ENCODE results near the gene MKX.
"Not testable (repeated sequence)": the region's sequence is repeated elsewhere in the genome, so short reads cannot be mapped to it uniquely, and the experiment has no call there.

MKX gene

GRCh38 chr10:27685681-27686080 lies 59.9 kb downstream of the MKX start:
- ChIA-PET CTCF (no interaction called here), POLR2A (no interaction called here)
- Histone ChIP-seq H3K4me3 (ENCODE audit: control insufficient read depth in 1 of 7, extremely low read depth in 1 of 7, insufficient read depth in 4 of 7, low read depth in 2 of 7, low read length in 6 of 7) (no peak overlapping the region), H3K4me1 (ENCODE audit: control extremely low read depth in 1 of 4, control insufficient read depth in 4 of 4, insufficient read depth in 4 of 4, low read length in 3 of 4) (no peaks in the 10 kb centered on the region), H3K27ac (ENCODE audit: insufficient read depth in 1 of 2, low read depth in 1 of 2, low read length in 2 of 2, poor library complexity in 1 of 2, severe bottlenecking in 2 of 2) (no peak overlapping the region), H3K36me3 (ENCODE audit: control insufficient read depth in 4 of 4, insufficient read depth in 4 of 4, low read length in 3 of 4) (no peaks in the 10 kb centered on the region), H3K27me3 (replicated peaks in 2 of 5; ENCODE audit: control insufficient read depth in 4 of 5, insufficient read depth in 5 of 5, low read length in 4 of 5) (no peaks in the 10 kb centered on the region), H3K9me3 (ENCODE audit: control extremely low read depth in 1 of 5, control insufficient read depth in 4 of 5, insufficient read depth in 2 of 5, low read depth in 1 of 5, low read length in 4 of 5) (no peaks in the 10 kb centered on the region)
- DNase-seq = no peak
- 95% methylated on average over 7 of the region's 8 CpGs for WGBS (ENCODE audit: insufficient coverage)

DNA sequence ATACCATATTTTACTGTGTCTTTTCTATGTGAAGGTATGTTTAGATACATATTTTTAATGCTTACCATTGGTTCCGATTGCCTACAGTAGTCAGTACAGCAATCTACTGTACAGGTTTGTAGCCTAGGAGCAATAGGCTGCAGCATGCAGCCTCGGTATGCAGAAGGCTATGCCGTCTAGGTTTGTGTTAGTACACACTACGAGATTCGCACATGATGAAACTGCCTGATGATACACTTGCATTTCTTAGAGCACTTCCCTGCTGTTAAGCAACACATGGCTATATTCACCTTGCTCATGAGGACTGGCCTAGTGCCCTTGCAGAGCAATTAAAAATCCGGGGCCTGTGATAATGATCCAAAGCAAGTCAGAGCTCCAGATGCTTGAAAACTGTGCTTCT lies 62.4 kb downstream of the MKX start:
- H3K4me1 ChIP-seq (ENCODE audit: control extremely low read depth in 1 of 4, control insufficient read depth in 4 of 4, insufficient read depth in 4 of 4, low read length in 3 of 4) = no peaks in the 10 kb centered on the region
- 99% methylated on average over 6 of the region's 6 CpGs for WGBS (ENCODE audit: insufficient coverage)
- no peaks in the 10 kb centered on the region for H3K36me3 ChIP-seq (ENCODE audit: control insufficient read depth in 4 of 4, insufficient read depth in 4 of 4, low read length in 3 of 4)
- CTCF ChIA-PET = no interaction called here
- POLR2A ChIA-PET = no interaction called here
- H3K9me3 ChIP-seq (ENCODE audit: control extremely low read depth in 1 of 5, control insufficient read depth in 4 of 5, insufficient read depth in 2 of 5, low read depth in 1 of 5, low read length in 4 of 5) = no peaks in the 10 kb centered on the region
- H3K4me3 ChIP-seq (ENCODE audit: control insufficient read depth in 1 of 7, extremely low read depth in 1 of 7, insufficient read depth in 4 of 7, low read depth in 2 of 7, low read length in 6 of 7) = no peak overlapping the region
- no peak overlapping the region for H3K27ac ChIP-seq (ENCODE audit: insufficient read depth in 1 of 2, low read depth in 1 of 2, low read length in 2 of 2, poor library complexity in 1 of 2, severe bottlenecking in 2 of 2)
- DNase-seq = no peak
- no peaks in the 10 kb centered on the region for H3K27me3 ChIP-seq (replicated peaks in 2 of 5; ENCODE audit: control insufficient read depth in 4 of 5, insufficient read depth in 5 of 5, low read length in 4 of 5)

DNA sequence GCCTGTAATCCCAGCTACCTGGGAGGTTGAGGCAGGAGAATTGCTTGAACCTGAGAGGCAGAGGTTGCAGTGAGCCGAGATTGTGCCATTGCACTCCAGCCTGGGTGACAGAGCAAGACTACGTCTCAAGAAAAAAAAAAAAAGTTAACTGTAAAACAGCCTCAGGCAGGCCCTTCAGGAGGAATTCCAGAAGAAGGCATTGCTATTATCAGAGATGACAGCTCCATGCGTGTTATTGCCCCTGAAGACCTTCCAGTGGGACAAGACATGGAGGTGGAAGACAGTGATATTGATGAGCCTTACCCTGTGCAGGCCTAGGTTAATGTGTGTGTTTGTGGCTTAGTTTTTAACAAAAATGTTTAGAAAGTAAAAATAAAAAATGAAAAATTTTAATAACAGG lies 63.8 kb downstream of the MKX start:
- POLR2A ChIA-PET; H3K9me3 ChIP-seq (ENCODE audit: control extremely low read depth in 1 of 5, control insufficient read depth in 4 of 5, insufficient read depth in 2 of 5, low read depth in 1 of 5, low read length in 4 of 5); H3K36me3 ChIP-seq (ENCODE audit: control insufficient read depth in 4 of 4, insufficient read depth in 4 of 4, low read length in 3 of 4); H3K4me3 ChIP-seq (ENCODE audit: control insufficient read depth in 1 of 7, extremely low read depth in 1 of 7, insufficient read depth in 4 of 7, low read depth in 2 of 7, low read length in 6 of 7); H3K27me3 ChIP-seq (replicated peaks in 2 of 5; ENCODE audit: control insufficient read depth in 4 of 5, insufficient read depth in 5 of 5, low read length in 4 of 5); H3K4me1 ChIP-seq (ENCODE audit: control extremely low read depth in 1 of 4, control insufficient read depth in 4 of 4, insufficient read depth in 4 of 4, low read length in 3 of 4); DNase-seq; H3K27ac ChIP-seq (ENCODE audit: insufficient read depth in 1 of 2, low read depth in 1 of 2, low read length in 2 of 2, poor library complexity in 1 of 2, severe bottlenecking in 2 of 2): not testable (repeated sequence)
- CTCF ChIA-PET = interaction anchor here (1.1 to 1.4 kb wide), 3 partner anchors 10 to 46 kb away, joined by 3 to 7 read pairs (median 3); no protein-coding TSS in a partner anchor
- WGBS (ENCODE audit: insufficient coverage) = 100% methylated on average over 3 of the region's 3 CpGs

- 100% methylated on average over 3 of the region's 14 CpGs for WGBS (ENCODE audit: insufficient coverage)
- no peak overlapping the region for H3K4me3 ChIP-seq (ENCODE audit: control insufficient read depth in 1 of 7, extremely low read depth in 1 of 7, insufficient read depth in 4 of 7, low read depth in 2 of 7, low read length in 6 of 7)
- no peaks in the 10 kb centered on the region for H3K9me3 ChIP-seq (ENCODE audit: control extremely low read depth in 1 of 5, control insufficient read depth in 4 of 5, insufficient read depth in 2 of 5, low read depth in 1 of 5, low read length in 4 of 5)
- H3K4me1 ChIP-seq (ENCODE audit: control extremely low read depth in 1 of 4, control insufficient read depth in 4 of 4, insufficient read depth in 4 of 4, low read length in 3 of 4) = no peaks in the 10 kb centered on the region
- ChIA-PET CTCF (interaction anchor here (1.3 to 1.4 kb wide), 2 partner anchors 9 to 26 kb away, joined by 3 to 7 read pairs; no protein-coding TSS in a partner anchor), POLR2A (no interaction called here)
- no peak overlapping the region for H3K27ac ChIP-seq (ENCODE audit: insufficient read depth in 1 of 2, low read depth in 1 of 2, low read length in 2 of 2, poor library complexity in 1 of 2, severe bottlenecking in 2 of 2)
- H3K36me3 ChIP-seq (ENCODE audit: control insufficient read depth in 4 of 4, insufficient read depth in 4 of 4, low read length in 3 of 4) = no peaks in the 10 kb centered on the region
- DNase-seq = peak in 1 of 3 donors; percentile 10
- H3K27me3 ChIP-seq (replicated peaks in 2 of 5; ENCODE audit: control insufficient read depth in 4 of 5, insufficient read depth in 5 of 5, low read length in 4 of 5) = no peaks in the 10 kb centered on the region
These were observed 64.7 kb downstream of the MKX start for GRCh38 chr10:27680691-27681605.

GRCh38 chr10:27680006-27680557 lies 65.5 kb downstream of the MKX start:
- no peak for DNase-seq
- no peaks in the 10 kb centered on the region for H3K36me3 ChIP-seq (ENCODE audit: control insufficient read depth in 4 of 4, insufficient read depth in 4 of 4, low read length in 3 of 4)
- 100% methylated on average over 2 of the region's 3 CpGs for WGBS (ENCODE audit: insufficient coverage)
- no peaks in the 10 kb centered on the region for H3K27me3 ChIP-seq (replicated peaks in 2 of 5; ENCODE audit: control insufficient read depth in 4 of 5, insufficient read depth in 5 of 5, low read length in 4 of 5)
- CTCF ChIA-PET = interaction anchor here (0.6 kb wide), 1 partner anchor 1602 kb away, joined by 3 read pairs; no protein-coding TSS in a partner anchor
- POLR2A ChIA-PET = no interaction called here
- H3K9me3 ChIP-seq (ENCODE audit: control extremely low read depth in 1 of 5, control insufficient read depth in 4 of 5, insufficient read depth in 2 of 5, low read depth in 1 of 5, low read length in 4 of 5) = no peaks in the 10 kb centered on the region
- H3K4me1 ChIP-seq (ENCODE audit: control extremely low read depth in 1 of 4, control insufficient read depth in 4 of 4, insufficient read depth in 4 of 4, low read length in 3 of 4) = no peaks in the 10 kb centered on the region
- no peak overlapping the region for H3K4me3 ChIP-seq (ENCODE audit: control insufficient read depth in 1 of 7, extremely low read depth in 1 of 7, insufficient read depth in 4 of 7, low read depth in 2 of 7, low read length in 6 of 7)
- H3K27ac ChIP-seq (ENCODE audit: insufficient read depth in 1 of 2, low read depth in 1 of 2, low read length in 2 of 2, poor library complexity in 1 of 2, severe bottlenecking in 2 of 2) = no peak overlapping the region

GRCh38 chr10:27679369-27679912 lies 66.2 kb downstream of the MKX start:
- no peak overlapping the region for H3K4me3 ChIP-seq (ENCODE audit: control insufficient read depth in 1 of 7, extremely low read depth in 1 of 7, insufficient read depth in 4 of 7, low read depth in 2 of 7, low read length in 6 of 7)
- DNase-seq = no peak
- POLR2A ChIA-PET = no interaction called here
- CTCF ChIA-PET = interaction anchor here (0.6 kb wide), 1 partner anchor 1602 kb away, joined by 3 read pairs; no protein-coding TSS in a partner anchor
- no peaks in the 10 kb centered on the region for H3K27me3 ChIP-seq (replicated peaks in 2 of 5; ENCODE audit: control insufficient read depth in 4 of 5, insufficient read depth in 5 of 5, low read length in 4 of 5)
- no peak overlapping the region for H3K27ac ChIP-seq (ENCODE audit: insufficient read depth in 1 of 2, low read depth in 1 of 2, low read length in 2 of 2, poor library complexity in 1 of 2, severe bottlenecking in 2 of 2)
- no peaks in the 10 kb centered on the region for H3K9me3 ChIP-seq (ENCODE audit: control extremely low read depth in 1 of 5, control insufficient read depth in 4 of 5, insufficient read depth in 2 of 5, low read depth in 1 of 5, low read length in 4 of 5)
- no peaks in the 10 kb centered on the region for H3K36me3 ChIP-seq (ENCODE audit: control insufficient read depth in 4 of 4, insufficient read depth in 4 of 4, low read length in 3 of 4)
- H3K4me1 ChIP-seq (ENCODE audit: control extremely low read depth in 1 of 4, control insufficient read depth in 4 of 4, insufficient read depth in 4 of 4, low read length in 3 of 4) = no peaks in the 10 kb centered on the region
- 97% methylated on average over 3 of the region's 5 CpGs for WGBS (ENCODE audit: insufficient coverage)

- CTCF ChIA-PET = no interaction called here
- H3K4me1 ChIP-seq (ENCODE audit: control extremely low read depth in 1 of 4, control insufficient read depth in 4 of 4, insufficient read depth in 4 of 4, low read length in 3 of 4) = no peaks in the 10 kb centered on the region
- 81% methylated on average over 6 of the region's 6 CpGs for WGBS (ENCODE audit: insufficient coverage)
- H3K9me3 ChIP-seq (ENCODE audit: control extremely low read depth in 1 of 5, control insufficient read depth in 4 of 5, insufficient read depth in 2 of 5, low read depth in 1 of 5, low read length in 4 of 5) = no peaks in the 10 kb centered on the region
- H3K27me3 ChIP-seq (replicated peaks in 2 of 5; ENCODE audit: control insufficient read depth in 4 of 5, insufficient read depth in 5 of 5, low read length in 4 of 5) = no peaks in the 10 kb centered on the region
- POLR2A ChIA-PET = no interaction called here
- H3K4me3 ChIP-seq (ENCODE audit: control insufficient read depth in 1 of 7, extremely low read depth in 1 of 7, insufficient read depth in 4 of 7, low read depth in 2 of 7, low read length in 6 of 7) = no peak overlapping the region
- DNase-seq = no peak
- no peak overlapping the region for H3K27ac ChIP-seq (ENCODE audit: insufficient read depth in 1 of 2, low read depth in 1 of 2, low read length in 2 of 2, poor library complexity in 1 of 2, severe bottlenecking in 2 of 2)
- no peaks in the 10 kb centered on the region for H3K36me3 ChIP-seq (ENCODE audit: control insufficient read depth in 4 of 4, insufficient read depth in 4 of 4, low read length in 3 of 4)
These were observed 67.5 kb downstream of the MKX start for GRCh38 chr10:27678166-27678565.
